BJ (cell line): ENCODE results near the gene CLASP1. TPM values are rescaled to one million over a fixed set of nuclear protein-coding genes. Genes with fewer than 3 reads are reported as not detected.

Experiments
- CTCF ChIA-PET: fragments of 350-600 bp; formaldehyde crosslinking; extraction: SDS; loops from one replicate; lab custom pipeline; 2021; ENCODE audit warnings: antibody characterized with exemption, inconsistent platforms; lab: Yijun Ruan, JAX
- POLR2A ChIA-PET: fragments of 300-600 bp; sonication (Branson Sonifier 250); formaldehyde crosslinking; extraction: SDS; loops from one replicate; lab custom pipeline; 2021; ENCODE audit warnings: antibody characterized with exemption; lab: Charles Lee
- DNase-seq: peaks from one replicate; pipeline ENCODE4 v3.0.0-alpha.2; 2011; ENCODE audit warnings: low read depth
- H3K27me3 ChIP-seq: 2 replicates; pipeline ENCODE4 v1.6.0; 2011; ENCODE audit warnings: low read length; ENCODE audit not compliant: control insufficient read depth, insufficient read depth
- H3K36me3 ChIP-seq: 2 replicates; pipeline ENCODE4 v1.5.1; 2011; ENCODE audit warnings: low read length; ENCODE audit not compliant: control insufficient read depth, insufficient read depth
- H3K4me3 ChIP-seq: 2 replicates; pipeline ENCODE4 v1.5.1; 2011; ENCODE audit warnings: low read depth, mild to moderate bottlenecking, control low read depth, low read length
- polyA plus RNA-seq: library from polyadenylated mRNA; depleted of rRNA; stranded (reverse); fragments of >200 nt; gene quantifications from 2 replicates; pipeline ENCODE4 v1.2.3, GENCODE V29; 2011
- TF ChIP-seq, protein P1 (sequence below): IDR thresholded peaks from 2 replicates; pipeline ENCODE4 v1.5.1; 2011; ENCODE audit warnings: low read depth, mild to moderate bottlenecking, control low read depth, inconsistent platforms, low read length, moderate library complexity; ENCODE audit not compliant: insufficient read depth

Gene CLASP1
- polyA plus RNA-seq, 1 experiment, result 7.1 TPM

DNA sequence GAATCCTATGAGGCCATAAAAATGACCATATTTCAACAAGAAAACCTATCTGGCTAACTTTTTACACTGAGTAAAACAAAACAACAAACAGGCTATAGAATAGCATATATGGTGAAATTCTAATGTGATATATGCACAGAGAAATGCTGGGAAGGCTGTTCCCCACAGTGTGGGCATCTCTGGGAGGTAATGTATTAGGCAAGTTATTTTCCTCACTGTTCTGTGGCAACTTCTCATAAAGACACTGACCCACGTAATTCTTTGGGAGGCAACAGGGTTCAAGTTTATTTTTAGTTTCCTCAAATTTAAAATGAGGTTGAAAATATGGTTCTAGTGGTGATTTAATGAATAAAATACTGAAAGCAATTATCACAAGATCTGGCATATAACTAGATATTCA lies 71.9 kb downstream of the CLASP1 start:
- ChIA-PET POLR2A (no interaction called here), CTCF (no interaction called here)
- H3K27me3 ChIP-seq, result no peaks in the 10 kb centered on the region
- no peak overlapping the region for H3K4me3 ChIP-seq
- no peaks in the 10 kb centered on the region for H3K36me3 ChIP-seq
- TF ChIP-seq, protein P1, sequence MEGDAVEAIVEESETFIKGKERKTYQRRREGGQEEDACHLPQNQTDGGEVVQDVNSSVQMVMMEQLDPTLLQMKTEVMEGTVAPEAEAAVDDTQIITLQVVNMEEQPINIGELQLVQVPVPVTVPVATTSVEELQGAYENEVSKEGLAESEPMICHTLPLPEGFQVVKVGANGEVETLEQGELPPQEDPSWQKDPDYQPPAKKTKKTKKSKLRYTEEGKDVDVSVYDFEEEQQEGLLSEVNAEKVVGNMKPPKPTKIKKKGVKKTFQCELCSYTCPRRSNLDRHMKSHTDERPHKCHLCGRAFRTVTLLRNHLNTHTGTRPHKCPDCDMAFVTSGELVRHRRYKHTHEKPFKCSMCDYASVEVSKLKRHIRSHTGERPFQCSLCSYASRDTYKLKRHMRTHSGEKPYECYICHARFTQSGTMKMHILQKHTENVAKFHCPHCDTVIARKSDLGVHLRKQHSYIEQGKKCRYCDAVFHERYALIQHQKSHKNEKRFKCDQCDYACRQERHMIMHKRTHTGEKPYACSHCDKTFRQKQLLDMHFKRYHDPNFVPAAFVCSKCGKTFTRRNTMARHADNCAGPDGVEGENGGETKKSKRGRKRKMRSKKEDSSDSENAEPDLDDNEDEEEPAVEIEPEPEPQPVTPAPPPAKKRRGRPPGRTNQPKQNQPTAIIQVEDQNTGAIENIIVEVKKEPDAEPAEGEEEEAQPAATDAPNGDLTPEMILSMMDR, result no peak
- no peak for DNase-seq

DNA sequence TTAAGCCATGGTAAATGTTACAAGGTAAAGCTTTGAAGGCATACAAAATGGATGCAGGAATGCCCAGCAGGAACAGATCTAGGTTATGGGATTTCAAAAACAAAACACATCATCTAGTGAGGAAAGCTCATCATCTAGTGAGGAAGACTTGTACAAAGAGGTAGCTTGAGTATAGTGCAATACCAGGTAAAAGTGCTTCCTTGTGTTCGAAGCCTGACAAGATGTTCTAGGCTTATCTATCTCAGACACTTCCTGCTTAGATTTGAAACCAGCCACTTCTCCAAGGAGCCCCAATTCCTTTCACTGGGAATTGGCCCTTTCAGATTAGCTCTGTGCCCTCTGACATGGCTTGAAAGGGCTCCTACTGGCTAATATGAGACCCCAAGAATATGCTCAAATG lies 73.0 kb downstream of the CLASP1 start:
- H3K36me3 ChIP-seq, result no peaks in the 10 kb centered on the region
- POLR2A ChIA-PET, result interaction anchor here (1.2 kb wide), 1 partner anchor 45 kb away, joined by 4 read pairs; no protein-coding TSS in a partner anchor
- H3K4me3 ChIP-seq, result no peak overlapping the region
- no peaks in the 10 kb centered on the region for H3K27me3 ChIP-seq
- CTCF ChIA-PET, result interaction anchor here (0.8 to 1.2 kb wide), 2 partner anchors 9 to 20 kb away, joined by 3 read pairs; no protein-coding TSS in a partner anchor
- TF ChIP-seq, protein P1, result no peak
- no peak for DNase-seq

DNA sequence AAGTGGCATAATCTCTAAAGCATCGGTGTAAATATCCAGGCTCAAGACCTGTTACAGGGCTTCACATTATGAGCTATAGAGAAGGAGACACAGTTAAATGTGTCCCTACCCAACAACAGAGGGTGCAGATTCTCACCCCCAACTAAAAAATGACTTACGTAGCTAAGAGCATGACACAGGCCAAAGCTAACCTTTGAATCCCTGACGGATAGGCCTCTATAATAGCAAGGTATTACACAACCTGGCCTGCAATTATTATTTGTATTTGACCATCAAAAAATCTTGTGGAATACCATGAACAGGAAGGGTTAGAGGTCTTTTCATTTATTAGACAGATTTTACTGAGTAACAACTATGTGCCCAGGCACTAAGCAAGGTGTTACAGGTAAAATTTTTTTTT lies 73.5 kb downstream of the CLASP1 start:
- TF ChIP-seq, protein P1, result no peak
- no peak overlapping the region for H3K4me3 ChIP-seq
- DNase-seq, result no peak
- CTCF ChIA-PET, result interaction anchor here (0.8 to 1.2 kb wide), 2 partner anchors 9 to 21 kb away, joined by 3 read pairs; no protein-coding TSS in a partner anchor
- POLR2A ChIA-PET, result interaction anchor here (1.2 kb wide), 1 partner anchor 45 kb away, joined by 4 read pairs; no protein-coding TSS in a partner anchor
- H3K27me3 ChIP-seq, result no peaks in the 10 kb centered on the region
- no peaks in the 10 kb centered on the region for H3K36me3 ChIP-seq

DNA sequence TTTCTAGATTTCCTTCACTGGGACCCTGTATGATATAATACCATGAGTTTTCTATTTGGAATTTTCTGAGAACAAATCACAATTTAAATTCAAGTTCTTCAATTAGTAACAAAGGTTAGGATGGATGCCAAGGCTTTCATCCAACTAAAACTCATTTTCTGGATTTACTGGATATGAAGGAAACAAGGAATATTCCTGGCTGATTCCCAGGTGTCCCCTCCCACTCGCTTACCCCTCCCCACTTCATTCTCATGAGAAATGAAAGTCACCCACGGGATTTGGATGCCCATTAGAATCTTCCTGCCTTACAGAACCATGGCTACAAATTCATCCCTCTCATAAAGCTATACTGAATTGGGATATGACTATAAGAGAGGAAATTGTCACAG lies 78.6 kb downstream of the CLASP1 start:
- TF ChIP-seq, protein P1, result no peak
- POLR2A ChIA-PET, result no interaction called here
- no peak overlapping the region for H3K4me3 ChIP-seq
- H3K36me3 ChIP-seq, result no peaks in the 10 kb centered on the region
- no peaks in the 10 kb centered on the region for H3K27me3 ChIP-seq
- CTCF ChIA-PET, result no interaction called here
- DNase-seq, result no peak

DNA sequence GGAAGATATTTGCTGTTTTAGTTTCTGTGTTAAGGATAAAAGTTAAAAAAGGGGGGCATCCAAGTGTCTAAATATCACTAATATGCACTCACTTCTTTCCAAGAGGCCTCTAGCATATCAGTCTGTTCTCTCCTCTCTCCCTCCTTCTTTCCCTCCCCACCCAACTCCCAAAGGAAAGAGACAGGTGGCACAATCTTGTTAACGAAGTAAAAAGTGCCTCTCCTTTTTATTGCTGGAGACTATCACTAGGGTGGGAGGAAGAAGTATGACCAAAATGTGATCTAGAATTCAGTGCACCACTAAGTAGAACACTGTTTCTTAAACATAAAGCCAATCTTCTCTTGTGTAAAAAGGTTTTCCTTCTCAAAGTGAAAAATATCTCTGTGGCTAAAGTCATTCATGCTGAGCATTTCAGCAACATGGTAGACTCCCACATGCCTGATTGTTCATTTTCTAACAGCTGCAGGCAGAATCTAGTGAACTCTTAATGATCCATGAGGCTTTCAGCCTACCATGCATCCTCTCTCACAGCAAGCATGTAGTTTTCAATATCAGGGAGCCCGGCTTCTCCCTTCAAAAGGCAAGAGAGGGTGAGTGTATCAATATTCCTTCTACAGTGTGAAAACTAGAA lies 79.1 kb downstream of the CLASP1 start:
- H3K4me3 ChIP-seq, result no peak overlapping the region
- no peaks in the 10 kb centered on the region for H3K36me3 ChIP-seq
- ChIA-PET POLR2A (no interaction called here), CTCF (no interaction called here)
- no peak for DNase-seq
- TF ChIP-seq, protein P1, result no peak
- H3K27me3 ChIP-seq, result no peaks in the 10 kb centered on the region
